ENCODE measurements around the gene CFAP65.

- TF ChIP-seq SETDB1 (CRISPR knock-in tag; IDR thresholded peaks at IDR 0.05; ENCODE audit: borderline replicate concordance), result no peak
- TF ChIP-seq TCF7L2 (IDR thresholded peaks at IDR 0.05; ENCODE audit: low read depth, low read length), result no peak
- TF ChIP-seq MXD4 (CRISPR knock-in tag; IDR thresholded peaks at IDR 0.05), result no peak
- no peak for TF ChIP-seq POLR2A (IDR thresholded peaks at IDR 0.05; ENCODE audit: insufficient read depth in 1 of 2, low read depth in 2 of 2, low read length in 2 of 2)
- no peak for TF ChIP-seq TAF15 (IDR thresholded peaks at IDR 0.05; ENCODE audit: low read depth, low read length, poor library complexity, severe bottlenecking)
- no peak for TF ChIP-seq GABPA (IDR thresholded peaks at IDR 0.05; ENCODE audit: low read depth, low read length)
- TF ChIP-seq GABPA (CRISPR knock-in tag; IDR thresholded peaks at IDR 0.05; ENCODE audit: low read depth), result no peak
- TF ChIP-seq REST (IDR thresholded peaks at IDR 0.05; ENCODE audit: borderline replicate concordance in 1 of 2, low read depth in 1 of 2, low read length in 2 of 2), result no peak
- no peak for TF ChIP-seq PHB2 (IDR thresholded peaks at IDR 0.05; ENCODE audit: partially characterized antibody)
- TF ChIP-seq ZKSCAN1 (IDR thresholded peaks at IDR 0.05; ENCODE audit: low read length), result no peak
- TF ChIP-seq EZH2 (conservative IDR thresholded peaks at IDR 0.05; ENCODE audit: low read depth, low read length), result no peak; the same call in 1 of the 2 replicates
- no peak for TF ChIP-seq ZNF207 (IDR thresholded peaks at IDR 0.05; ENCODE audit: borderline replicate concordance)
- no peak for TF ChIP-seq ZNF597 (CRISPR knock-in tag; IDR thresholded peaks at IDR 0.05)
Observed at GRCh38 chr2:218995561-218995960, 45.8 kb downstream of the CFAP65 start.

All from HepG2 (cell line).